K562 (cell line): ENCODE results near the gene RSPH1. TPM values are rescaled to one million over a fixed set of nuclear protein-coding genes. Genes with fewer than 3 reads are reported as not detected.

Experiments
- ATAC-seq: fragments of 200-7000 bp; cut with Tn5 transposase; 3 replicates; pipeline ENCODE4 v1.9.1; 2020; ENCODE audit warnings: moderate library complexity
- BruUV-seq: library from RNA; stranded (reverse); fragments of 400-500 nt; replicated peaks from 2 replicates; lab custom pipeline; 2021; lab: Mats Ljungman, UMichigan
- CTCF ChIA-PET: fragments of 300-600 bp; formaldehyde crosslinking; extraction: SDS; loops from one replicate; lab custom pipeline; 2021; ENCODE audit warnings: low intra/inter-chr PET ratio; lab: Yijun Ruan, JAX
- POLR2A ChIA-PET: fragments of 300-600, 350-650 bp; sonication (Branson Sonifier 250); formaldehyde crosslinking; extraction: SDS; loops from one replicate; lab custom pipeline; 2021; ENCODE audit warnings: antibody characterized with exemption, inconsistent platforms; lab: Yijun Ruan, JAX
- DNase-seq, 4 experiments: peaks; one replicate each; pipeline versions ENCODE4 v3.0.0 to v3.0.0-alpha.2; 2011 to 2018; ENCODE audit warnings: low spot score in 3 of 4, mixed read lengths in 3 of 4; ENCODE audit errors: extremely low read depth in 1 of 4
- FAIRE-seq: peaks from 2 replicates; lab custom pipeline; 2011; peaks lifted over from hg19 to GRCh38; lab: Jason Lieb, UNC
- H2AFZ ChIP-seq: 2 replicates; pipeline ENCODE4 v1.6.0; 2011; ENCODE audit warnings: low read depth, low read length, control low read depth, inconsistent platforms
- H3K27ac ChIP-seq: fragments of 200-600 bp; 3 replicates; pipeline ENCODE4 v1.8.0; 2011; ENCODE audit warnings: low read depth, mild to moderate bottlenecking, control low read depth, inconsistent platforms, low read length, moderate library complexity, mixed read lengths; ENCODE audit errors: extremely low read depth
- H3K27me3 ChIP-seq, 2 experiments: fragments of 300-600 bp in 1 of 2; 2 replicates in 1 of 2; 3 replicates in 1 of 2; pipeline versions ENCODE4 v1.6.0 to v1.8.0; 2011; ENCODE audit warnings: inconsistent platforms in 2 of 2, low read length in 2 of 2, mild to moderate bottlenecking in 1 of 2, mixed read lengths in 1 of 2, moderate library complexity in 1 of 2; ENCODE audit not compliant: control insufficient read depth in 2 of 2, insufficient read depth in 2 of 2
- H3K36me3 ChIP-seq: fragments of 300-600 bp; 3 replicates; pipeline ENCODE4 v1.8.0; 2011; ENCODE audit warnings: mild to moderate bottlenecking, low read length, inconsistent platforms; ENCODE audit not compliant: control insufficient read depth, insufficient read depth
- H3K4me1 ChIP-seq, 2 experiments: fragments of 200-600 bp in 1 of 2; replicated peaks in 1 of 2; 2 replicates in 1 of 2; 3 replicates in 1 of 2; pipeline versions ENCODE4 v1.5.1 to v1.8.0; 2011; ENCODE audit warnings: inconsistent platforms in 2 of 2, low read length in 2 of 2, mild to moderate bottlenecking in 1 of 2, mixed read lengths in 1 of 2, moderate library complexity in 1 of 2; ENCODE audit not compliant: control insufficient read depth in 2 of 2, insufficient read depth in 2 of 2
- H3K4me2 ChIP-seq: 2 replicates; pipeline ENCODE4 v1.6.1; 2011; ENCODE audit warnings: low read length, control low read depth, inconsistent platforms, mixed read lengths; ENCODE audit not compliant: insufficient read depth
- H3K4me3 ChIP-seq: fragments of 200-600 bp; sonication (generic), shearing (Covaris generic); 2 replicates; pipeline ENCODE4 v1.5.1; 2016; ENCODE audit warnings: control low read depth, inconsistent platforms
- H3K79me2 ChIP-seq: fragments of 200-600 bp; 3 replicates; pipeline ENCODE4 v1.8.0; 2011; ENCODE audit warnings: low read length, inconsistent platforms; ENCODE audit not compliant: control insufficient read depth, insufficient read depth
- H3K9ac ChIP-seq, 2 experiments: 2 replicates each; pipeline versions ENCODE4 v1.6.0 to v1.6.1; 2011; ENCODE audit warnings: low read depth in 2 of 2, low read length in 2 of 2, control low read depth in 1 of 2, inconsistent platforms in 1 of 2, mild to moderate bottlenecking in 1 of 2, mixed read lengths in 1 of 2; ENCODE audit not compliant: insufficient read depth in 1 of 2
- H3K9me1 ChIP-seq: one replicate; pipeline ENCODE4 v1.6.0; 2011; ENCODE audit warnings: inconsistent platforms, mild to moderate bottlenecking, low read length, moderate library complexity; ENCODE audit not compliant: control insufficient read depth, insufficient read depth
- H3K9me3 ChIP-seq: replicated peaks from 2 replicates; pipeline ENCODE4 v1.5.1; 2011; ENCODE audit warnings: low read depth, low read length, inconsistent platforms; ENCODE audit not compliant: control insufficient read depth, insufficient read depth
- H4K20me1 ChIP-seq: replicated peaks from 2 replicates; pipeline ENCODE4 v1.6.1; 2011; ENCODE audit warnings: low read length, inconsistent platforms, mixed read lengths; ENCODE audit not compliant: control insufficient read depth, insufficient read depth
- CAMTA2 ChIP-seq: fragments of 250-450 bp; sonication (Bioruptor Pico); conservative IDR thresholded peaks from 2 replicates; pipeline ENCODE4 v1.5.1; 2022
- CBFA2T3 ChIP-seq: fragments of 450-650 bp; IDR thresholded peaks from 2 replicates; pipeline ENCODE4 v1.6.1; 2017
- CBX8 ChIP-seq: fragments of 200-600 bp; sonication (generic); IDR thresholded peaks from 2 replicates; pipeline ENCODE4 v1.6.1; 2012; ENCODE audit warnings: borderline replicate concordance, mixed run types, low read depth, mild to moderate bottlenecking, moderate library complexity, mixed read lengths, low read length, control low read depth, inconsistent platforms; ENCODE audit not compliant: poor library complexity, severe bottlenecking; ENCODE audit errors: extremely low read depth
- ETV1 ChIP-seq: fragments of 450-650 bp; conservative IDR thresholded peaks from 2 replicates; pipeline ENCODE4 v1.6.1; 2016; ENCODE audit warnings: missing genetic modification characterization, control low read depth, low read depth, missing compliant biosample characterization
- HES1 ChIP-seq: fragments of 450-650 bp; IDR thresholded peaks from 2 replicates; pipeline ENCODE4 v1.6.1; 2016; ENCODE audit warnings: low read depth, mild to moderate bottlenecking, moderate library complexity
- JUN ChIP-seq, 2 experiments: sonication (generic) in 1 of 2; formaldehyde crosslinking in 1 of 2; IDR thresholded peaks; 2 replicates each; pipeline versions ENCODE4 v1.6.1 to v1.8.0; 2012 to 2022; ENCODE audit warnings: borderline replicate concordance in 2 of 2, mild to moderate bottlenecking in 2 of 2, improper control_type of control experiment in 1 of 2, low read depth in 1 of 2, low read length in 1 of 2, missing genetic modification reagents in 1 of 2
- KHSRP ChIP-seq: fragments of 450-650 bp; IDR thresholded peaks from 2 replicates; pipeline ENCODE4 v1.6.1; 2017
- MEF2D ChIP-seq: conservative IDR thresholded peaks from 2 replicates; pipeline ENCODE4 v1.6.1; 2016; ENCODE audit warnings: low read depth, missing genetic modification characterization, missing compliant biosample characterization
- MTA3 ChIP-seq: fragments of 450-650 bp; formaldehyde crosslinking; IDR thresholded peaks from 2 replicates; pipeline ENCODE4 v1.6.1; 2017; ENCODE audit warnings: mild to moderate bottlenecking, borderline replicate concordance
- NFIC ChIP-seq: fragments of 450-650 bp; IDR thresholded peaks from 2 replicates; pipeline ENCODE4 v1.6.1; 2017; ENCODE audit warnings: mild to moderate bottlenecking, inconsistent platforms
- NR2F6 ChIP-seq: fragments of 450-650 bp; formaldehyde crosslinking; IDR thresholded peaks from 2 replicates; pipeline ENCODE4 v1.4.0; 2020; ENCODE audit warnings: mild to moderate bottlenecking
- NR3C1 ChIP-seq: sonication (generic); formaldehyde crosslinking; IDR thresholded peaks from 2 replicates; pipeline ENCODE4 v1.8.1; 2022; ENCODE audit warnings: missing genetic modification reagents
- RNF2 ChIP-seq: sonication (generic); IDR thresholded peaks from 2 replicates; pipeline ENCODE4 v1.6.1; 2016
- SAFB ChIP-seq: fragments of 200-400 bp; formaldehyde crosslinking; IDR thresholded peaks from 2 replicates; pipeline ENCODE4 v1.6.1; 2017; ENCODE audit warnings: low read depth, low read length, borderline replicate concordance
- SRSF3 ChIP-seq: fragments of 200-400 bp; formaldehyde crosslinking; IDR thresholded peaks from 2 replicates; pipeline ENCODE4 v1.6.1; 2016; ENCODE audit warnings: mild to moderate bottlenecking, low read length, moderate library complexity; ENCODE audit not compliant: insufficient read depth
- TAL1 ChIP-seq: fragments of 450-650 bp; IDR thresholded peaks from 2 replicates; pipeline ENCODE4 v1.6.1; 2016; ENCODE audit warnings: mild to moderate bottlenecking
- WHSC1 ChIP-seq: IDR thresholded peaks from one replicate; pipeline ENCODE4 v1.6.1; 2012; ENCODE audit warnings: low read length, control low read depth, inconsistent platforms
- ZNF133 ChIP-seq: fragments of 250-450 bp; sonication (Bioruptor Pico); IDR thresholded peaks from 2 replicates; pipeline ENCODE4 v1.4.0; 2020; ENCODE audit warnings: mild to moderate bottlenecking
- ZSCAN29 ChIP-seq: fragments of 450-650 bp; IDR thresholded peaks from 2 replicates; pipeline ENCODE4 v1.6.1; 2017
- WGBS: fragments of 100-300 bp; shearing (Covaris generic); methylation state at CpG from one replicate; pipeline ENCODE4 v1.1.6; 2016; ENCODE audit warnings: low coverage, mixed read lengths; ENCODE audit not compliant: insufficient coverage; ENCODE audit errors: missing lambda C conversion rate; 5-methylcytosine and 5-hydroxymethylcytosine counted together
- in situ Hi-C: fragments of 300-500 bp; cut with MboI; formaldehyde crosslinking; loops from 4 replicates; pipeline ENCODE4 v1.15.0; 2018; ENCODE audit warnings: inconsistent platforms, mixed read lengths
- intact Hi-C: fragments of 100-400 bp; cut with micrococcal nuclease; formaldehyde crosslinking; loops from 2 replicates; pipeline ENCODE4 v1.14.2; 2022
- polyA plus RNA-seq, 8 experiments: library from polyadenylated mRNA; depleted of rRNA in 4 of 8; stranded (reverse) in 5 of 8; unstranded in 3 of 8; fragments of >200 nt; fragmentation: Nextera tagmentation in 2 of 8; fragmentation: Illumina TruSeq in 1 of 8; extraction: Ambion mirVana in 2 of 8; extraction: Trizol in 1 of 8; gene quantifications; 2 replicates each; pipeline versions ENCODE4 v1.2.1 to v1.2.3, GENCODE V29; 2011 to 2014; ENCODE audit warnings: inconsistent platforms in 1 of 8, missing spikeins in 1 of 8
- total RNA-seq, 7 experiments: library from RNA; depleted of rRNA in 6 of 7; stranded (reverse); fragments of >200 nt in 6 of 7; fragmentation: Illumina TruSeq in 2 of 7; extraction: Trizol in 2 of 7; gene quantifications; 2 replicates each; pipeline versions ENCODE4 v1.2.1 to v1.2.3, GENCODE V29; 2011 to 2021; ENCODE audit warnings: low replicate concordance in 1 of 7

The RSPH1 gene
- total and polyA plus RNA-seq, 9 of the 15 experiments (the other 6 are each of a cell fraction or from before 2014, with no cell fraction given): 0.17 TPM; not detected in 8

- BruUV-seq: no TSS peak
- ChIA-PET POLR2A (interaction anchor here (2.3 to 3.5 kb wide), 2 partner anchors 9 to 10 kb away, joined by 11 to 14 read pairs; no protein-coding TSS in a partner anchor), CTCF (no interaction called here)
- Histone ChIP-seq H3K9ac (no peak overlapping the region), H2AFZ (no peak overlapping the region), H3K4me2 (no peak overlapping the region), H4K20me1 (peaks cover 14% of the 10 kb centered on the region), H3K27ac (no peak overlapping the region), H3K9me1 (no peaks in the 10 kb centered on the region), H3K27me3 (peaks cover 59 to 82% of the 10 kb centered on the region in 2 experiments), H3K36me3 (no peaks in the 10 kb centered on the region), H3K9me3 (no peaks in the 10 kb centered on the region), H3K4me1 (peaks cover 9 to 12% of the 10 kb centered on the region in 2 experiments), H3K4me3 (no peak overlapping the region), H3K79me2 (no peaks in the 10 kb centered on the region)
- ATAC-seq (no peak), FAIRE-seq (no peak), DNase-seq (no peak)
- WGBS: 6% methylated on average over 17 of the region's 17 CpGs
- TF ChIP-seq RNF2: peak; percentile 60; the same call in 1 of the 2 replicates
- TF ChIP-seq NFIC: peak; percentile 57
- TF ChIP-seq CBX8: peak; percentile 92
- no peak for TF ChIP-seq HES1
- no peak for TF ChIP-seq KHSRP
- no peak for TF ChIP-seq MEF2D (tag)
- TF ChIP-seq JUN (IDR thresholded peaks at IDR 0.05; ENCODE audit: borderline replicate concordance, low read depth, low read length): no peak
- no peak for TF ChIP-seq JUN (CRISPR knock-in tag; IDR thresholded peaks at IDR 0.05; ENCODE audit: borderline replicate concordance)
- no peak for TF ChIP-seq SRSF3
- no peak for TF ChIP-seq ZNF133
- TF ChIP-seq CBFA2T3: no peak
- no peak for TF ChIP-seq NR3C1
- no peak for TF ChIP-seq WHSC1
- no peak for TF ChIP-seq NR2F6 (CRISPR knock-in tag)
- no peak for TF ChIP-seq SAFB
- no peak for TF ChIP-seq MTA3
- TF ChIP-seq TAL1: no peak
- no peak for TF ChIP-seq CAMTA2 (CRISPR knock-in tag)
- no peak for TF ChIP-seq ETV1
- no peak for TF ChIP-seq ZSCAN29
- intact Hi-C loops: loop anchor here (5.0 to 10.0 kb wide), 4 partner anchors 68 to 381 kb away; partner anchors contain the start of gene TFF1
- in situ Hi-C loops: no loop called here
These were observed 39.7 kb upstream of the RSPH1 start for GRCh38 chr21:42535602-42536171.
